H9 (cell line): ENCODE results near the gene ST6GALNAC2. TPM values are rescaled to one million over a fixed set of nuclear protein-coding genes. Genes with fewer than 3 reads are reported as not detected.
"Not testable (repeated sequence)": the region's sequence is repeated elsewhere in the genome, so short reads cannot be mapped to it uniquely, and the experiment has no call there.

Experiments used
- DNase-seq: peaks from one replicate; pipeline ENCODE4 v3.0.0-alpha.2; 2017
- H2AFZ ChIP-seq: one replicate; pipeline ENCODE4 v1.6.1; 2013; ENCODE audit warnings: mild to moderate bottlenecking, low read length, control low read depth, moderate library complexity
- H2AK5ac ChIP-seq: 2 replicates; pipeline ENCODE4 v1.6.1; 2013; ENCODE audit warnings: low read length, control low read depth, mixed read lengths; ENCODE audit not compliant: insufficient read length
- H2BK120ac ChIP-seq: one replicate; pipeline ENCODE4 v1.6.1; 2013; ENCODE audit warnings: low read depth, mild to moderate bottlenecking, low read length, control low read depth, inconsistent platforms; ENCODE audit not compliant: poor library complexity, severe bottlenecking
- H2BK12ac ChIP-seq: 2 replicates; pipeline ENCODE4 v1.6.1; 2013; ENCODE audit warnings: low read length, control low read depth, mixed read lengths, low read depth; ENCODE audit not compliant: insufficient read length
- H2BK15ac ChIP-seq: 2 replicates; pipeline ENCODE4 v1.6.1; 2013; ENCODE audit warnings: low read depth, low read length, control low read depth
- H2BK20ac ChIP-seq: one replicate; pipeline ENCODE4 v1.6.1; 2013; ENCODE audit warnings: low read depth, mild to moderate bottlenecking, low read length, control low read depth, inconsistent platforms; ENCODE audit not compliant: poor library complexity, severe bottlenecking
- H2BK5ac ChIP-seq: 2 replicates; pipeline ENCODE4 v1.6.1; 2013; ENCODE audit warnings: low read length, control low read depth, mixed read lengths; ENCODE audit not compliant: insufficient read length
- H3K14ac ChIP-seq: 2 replicates; pipeline ENCODE4 v1.6.1; 2013; ENCODE audit warnings: low read length, control low read depth; ENCODE audit not compliant: insufficient read depth
- H3K18ac ChIP-seq: 2 replicates; pipeline ENCODE4 v1.6.1; 2013; ENCODE audit warnings: low read depth, mild to moderate bottlenecking, mixed read lengths, low read length, control low read depth; ENCODE audit not compliant: insufficient read length
- H3K23ac ChIP-seq: 2 replicates; pipeline ENCODE4 v1.6.1; 2013; ENCODE audit warnings: low read length, control low read depth, mixed read lengths, low read depth; ENCODE audit not compliant: insufficient read length
- H3K23me2 ChIP-seq: 2 replicates; pipeline ENCODE4 v1.6.1; 2013; ENCODE audit warnings: low read depth, mild to moderate bottlenecking, mixed read lengths, low read length, control low read depth; ENCODE audit not compliant: insufficient read length, poor library complexity, severe bottlenecking
- H3K27ac ChIP-seq: 2 replicates; pipeline ENCODE4 v1.5.1; 2013; ENCODE audit warnings: low read length, control low read depth, mixed read lengths, low read depth; ENCODE audit not compliant: insufficient read length
- H3K27me3 ChIP-seq: 2 replicates; pipeline ENCODE4 v1.6.1; 2013; ENCODE audit warnings: low read length, control low read depth, inconsistent platforms; ENCODE audit not compliant: insufficient read depth
- H3K4ac ChIP-seq: 2 replicates; pipeline ENCODE4 v1.6.1; 2013; ENCODE audit warnings: low read depth, mild to moderate bottlenecking, control low read depth, inconsistent platforms, low read length, moderate library complexity
- H3K4me1 ChIP-seq: 2 replicates; pipeline ENCODE4 v1.6.1; 2013; ENCODE audit warnings: low read length, control low read depth, inconsistent platforms; ENCODE audit not compliant: insufficient read depth
- H3K4me2 ChIP-seq: 2 replicates; pipeline ENCODE4 v1.6.1; 2013; ENCODE audit warnings: low read length, control low read depth, mixed read lengths; ENCODE audit not compliant: insufficient read length, insufficient read depth
- H3K56ac ChIP-seq: 2 replicates; pipeline ENCODE4 v1.6.1; 2013; ENCODE audit warnings: low read depth, mild to moderate bottlenecking, mixed read lengths, low read length, control low read depth; ENCODE audit not compliant: insufficient read length
- H3K79me1 ChIP-seq: 2 replicates; pipeline ENCODE4 v1.6.1; 2013; ENCODE audit warnings: low read depth, mild to moderate bottlenecking, moderate library complexity, low read length, control low read depth, inconsistent platforms; ENCODE audit not compliant: insufficient read depth, poor library complexity, severe bottlenecking
- H3K79me2 ChIP-seq: 2 replicates; pipeline ENCODE4 v1.6.1; 2013; ENCODE audit warnings: low read length, control low read depth, inconsistent platforms; ENCODE audit not compliant: insufficient read depth
- H3K9ac ChIP-seq: 2 replicates; pipeline ENCODE4 v1.6.1; 2013; ENCODE audit warnings: low read length, control low read depth, mixed read lengths; ENCODE audit not compliant: insufficient read length; ENCODE audit errors: extremely low read depth
- H3K9me3 ChIP-seq: one replicate; pipeline ENCODE4 v1.6.1; 2013; ENCODE audit warnings: low read depth, low read length, inconsistent platforms; ENCODE audit not compliant: control insufficient read depth
- H3T11ph ChIP-seq: one replicate; pipeline ENCODE4 v1.6.1; 2013; ENCODE audit warnings: mild to moderate bottlenecking, low read length, control low read depth, inconsistent platforms
- H4K20me1 ChIP-seq: one replicate; pipeline ENCODE4 v1.6.1; 2013; ENCODE audit not compliant: control insufficient read depth, insufficient read length, insufficient read depth
- H4K5ac ChIP-seq: 2 replicates; pipeline ENCODE4 v1.6.1; 2013; ENCODE audit warnings: low read depth, mild to moderate bottlenecking, mixed read lengths, low read length, control low read depth; ENCODE audit not compliant: insufficient read length
- H4K8ac ChIP-seq: replicated peaks from 2 replicates; pipeline ENCODE4 v1.6.1; 2013; ENCODE audit warnings: low read length, control low read depth, mixed read lengths, low read depth; ENCODE audit not compliant: insufficient read length
- H4K91ac ChIP-seq: 2 replicates; pipeline ENCODE4 v1.6.1; 2013; ENCODE audit warnings: low read depth, mild to moderate bottlenecking, moderate library complexity, mixed read lengths, low read length, control low read depth; ENCODE audit not compliant: insufficient read length
- H3K27ac Mint-ChIP-seq, 3 experiments: 2 replicates in 2 of 3; 3 replicates in 1 of 3; pipeline ENCODE4 v1.8.0; 2020 to 2021; ENCODE audit warnings: mixed read lengths in 3 of 3, mild to moderate bottlenecking in 1 of 3, moderate library complexity in 1 of 3
- H3K27me3 Mint-ChIP-seq: 2 replicates; pipeline ENCODE4 v1.8.0; 2021; ENCODE audit warnings: low read depth, mild to moderate bottlenecking, moderate library complexity, mixed read lengths
- H3K36me3 Mint-ChIP-seq, 3 experiments: 2 replicates in 2 of 3; 3 replicates in 1 of 3; pipeline ENCODE4 v1.8.0; 2020 to 2021; ENCODE audit warnings: low read depth in 3 of 3, mixed read lengths in 3 of 3; ENCODE audit not compliant: insufficient read depth in 1 of 3
- H3K4me1 Mint-ChIP-seq, 2 experiments: 2 replicates each; pipeline ENCODE4 v1.8.0; 2020; ENCODE audit warnings: mixed read lengths in 2 of 2
- H3K4me3 Mint-ChIP-seq, 2 experiments: 2 replicates in 1 of 2; 3 replicates in 1 of 2; pipeline ENCODE4 v1.8.0; 2020 to 2021; ENCODE audit warnings: mild to moderate bottlenecking in 2 of 2, mixed read lengths in 2 of 2, moderate library complexity in 1 of 2
- H3K9me3 Mint-ChIP-seq, 2 experiments: 2 replicates in 1 of 2; 3 replicates in 1 of 2; pipeline ENCODE4 v1.8.0; 2020; ENCODE audit warnings: mild to moderate bottlenecking in 2 of 2, mixed read lengths in 2 of 2, moderate library complexity in 1 of 2
- WGBS: extraction: QIAGEN DNeasy Blood & Tissue Kit; methylation state at CpG from one replicate; pipeline ENCODE4 v1.1.7; 2013; ENCODE audit warnings: missing lambda C conversion rate, low lambda C conversion rate, mixed read lengths; ENCODE audit not compliant: insufficient read length; ENCODE audit errors: extremely low coverage; 5-methylcytosine and 5-hydroxymethylcytosine counted together
- total RNA-seq: library from RNA; stranded (reverse); gene quantifications from 2 replicates; pipeline ENCODE4 v1.2.1, GENCODE V29; 2021
- TF ChIP-seq, protein P1 (sequence below): fragments of 200-600 bp; sonication (generic); conservative IDR thresholded peaks from 3 replicates; pipeline ENCODE4 v1.8.0; 2021; ENCODE audit warnings: antibody characterized with exemption, mild to moderate bottlenecking

Gene ST6GALNAC2
- total RNA-seq, 1 experiment from 2014 or later = 0.46 TPM

DNA sequence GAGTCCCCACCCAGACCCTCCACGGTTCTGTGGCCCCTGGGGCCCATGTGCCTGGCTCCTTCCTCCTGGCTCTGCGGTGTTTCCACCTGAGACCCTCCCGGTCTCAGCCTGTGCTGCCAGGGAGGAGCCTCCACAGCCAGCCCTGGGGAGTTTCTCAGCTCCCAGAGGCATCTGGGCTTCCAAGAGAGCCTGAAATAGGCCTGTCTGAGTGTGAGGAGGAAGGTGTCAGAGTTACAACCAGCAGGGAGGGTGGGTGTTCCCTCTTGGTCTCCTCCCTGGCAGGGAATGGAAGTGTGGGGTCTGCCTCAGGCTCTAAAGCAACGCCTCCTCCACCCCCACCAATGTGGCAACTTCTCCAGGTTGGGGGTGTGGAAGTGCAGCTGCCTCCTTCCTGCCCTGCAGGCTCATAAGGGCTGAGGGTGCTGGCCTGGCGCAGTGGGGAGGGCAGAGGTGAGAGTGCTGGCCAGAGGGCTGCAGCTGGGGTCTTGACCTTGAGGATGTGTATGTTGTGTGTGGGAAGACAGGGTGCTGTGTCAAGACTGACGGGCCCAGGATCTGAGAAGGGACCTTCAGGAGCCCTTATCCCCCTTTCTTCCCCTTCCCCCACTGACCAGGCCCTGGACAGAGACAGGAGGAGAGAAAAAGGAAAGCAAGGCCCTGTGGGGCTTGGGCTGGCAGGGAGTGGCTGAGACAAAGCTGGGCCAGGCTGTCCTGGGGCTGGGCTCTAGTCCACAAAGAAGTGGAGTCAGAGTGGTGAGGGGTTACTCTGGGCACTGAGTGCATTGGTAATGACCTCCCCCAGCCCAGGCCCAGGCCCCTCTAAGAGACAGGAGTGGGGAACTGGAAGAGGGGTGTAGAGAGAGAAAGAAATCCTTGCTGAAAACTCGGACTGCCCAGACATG, 50.6 kb downstream of the ST6GALNAC2 start:
- H2AK5ac ChIP-seq = no peak overlapping the region
- no CpG with 5 or more reads among the region's 7 CpGs for WGBS
- Mint-ChIP-seq H3K27me3 (peaks cover 65% of the 10 kb centered on the region), H3K4me3 (no peak overlapping the region), H3K4me1 (peaks cover 12 to 30% of the 10 kb centered on the region in 2 experiments), H3K9me3 (no peaks in the 10 kb centered on the region), H3K36me3 (no peaks in the 10 kb centered on the region), H3K27ac (no peak overlapping the region; a peak in 2 of 7 replicates)
- H2BK120ac ChIP-seq = no peak overlapping the region
- no peak overlapping the region for H2BK12ac ChIP-seq
- H3K79me1 ChIP-seq = no peaks in the 10 kb centered on the region
- no peak for DNase-seq
- no peaks in the 10 kb centered on the region for H3K4me1 ChIP-seq
- TF ChIP-seq, protein P1, sequence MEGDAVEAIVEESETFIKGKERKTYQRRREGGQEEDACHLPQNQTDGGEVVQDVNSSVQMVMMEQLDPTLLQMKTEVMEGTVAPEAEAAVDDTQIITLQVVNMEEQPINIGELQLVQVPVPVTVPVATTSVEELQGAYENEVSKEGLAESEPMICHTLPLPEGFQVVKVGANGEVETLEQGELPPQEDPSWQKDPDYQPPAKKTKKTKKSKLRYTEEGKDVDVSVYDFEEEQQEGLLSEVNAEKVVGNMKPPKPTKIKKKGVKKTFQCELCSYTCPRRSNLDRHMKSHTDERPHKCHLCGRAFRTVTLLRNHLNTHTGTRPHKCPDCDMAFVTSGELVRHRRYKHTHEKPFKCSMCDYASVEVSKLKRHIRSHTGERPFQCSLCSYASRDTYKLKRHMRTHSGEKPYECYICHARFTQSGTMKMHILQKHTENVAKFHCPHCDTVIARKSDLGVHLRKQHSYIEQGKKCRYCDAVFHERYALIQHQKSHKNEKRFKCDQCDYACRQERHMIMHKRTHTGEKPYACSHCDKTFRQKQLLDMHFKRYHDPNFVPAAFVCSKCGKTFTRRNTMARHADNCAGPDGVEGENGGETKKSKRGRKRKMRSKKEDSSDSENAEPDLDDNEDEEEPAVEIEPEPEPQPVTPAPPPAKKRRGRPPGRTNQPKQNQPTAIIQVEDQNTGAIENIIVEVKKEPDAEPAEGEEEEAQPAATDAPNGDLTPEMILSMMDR = no peak
- no peak overlapping the region for H4K91ac ChIP-seq
- H2BK15ac ChIP-seq = no peak overlapping the region
- H4K8ac ChIP-seq = no peak overlapping the region
- H2BK20ac ChIP-seq = no peak overlapping the region
- no peaks in the 10 kb centered on the region for H3K79me2 ChIP-seq
- H3K23me2 ChIP-seq = peaks cover 7% of the 10 kb centered on the region
- no peak overlapping the region for H3K4ac ChIP-seq
- H2BK5ac ChIP-seq = no peak overlapping the region
- no peak overlapping the region for H3K56ac ChIP-seq
- H3K9ac ChIP-seq = no peak overlapping the region
- H4K5ac ChIP-seq = no peak overlapping the region
- no peaks in the 10 kb centered on the region for H3K9me3 ChIP-seq
- H3K27ac ChIP-seq = no peak overlapping the region
- H3K18ac ChIP-seq = no peak overlapping the region
- peaks cover 4% of the 10 kb centered on the region for H4K20me1 ChIP-seq
- no peak overlapping the region for H2AFZ ChIP-seq
- peaks cover 20% of the 10 kb centered on the region; the same call in 1 of the 2 replicates for H3K27me3 ChIP-seq
- no peak overlapping the region; the same call in 1 of the 2 replicates for H3K14ac ChIP-seq
- no peak overlapping the region for H3T11ph ChIP-seq
- H3K23ac ChIP-seq = no peak overlapping the region
- no peak overlapping the region for H3K4me2 ChIP-seq

DNA sequence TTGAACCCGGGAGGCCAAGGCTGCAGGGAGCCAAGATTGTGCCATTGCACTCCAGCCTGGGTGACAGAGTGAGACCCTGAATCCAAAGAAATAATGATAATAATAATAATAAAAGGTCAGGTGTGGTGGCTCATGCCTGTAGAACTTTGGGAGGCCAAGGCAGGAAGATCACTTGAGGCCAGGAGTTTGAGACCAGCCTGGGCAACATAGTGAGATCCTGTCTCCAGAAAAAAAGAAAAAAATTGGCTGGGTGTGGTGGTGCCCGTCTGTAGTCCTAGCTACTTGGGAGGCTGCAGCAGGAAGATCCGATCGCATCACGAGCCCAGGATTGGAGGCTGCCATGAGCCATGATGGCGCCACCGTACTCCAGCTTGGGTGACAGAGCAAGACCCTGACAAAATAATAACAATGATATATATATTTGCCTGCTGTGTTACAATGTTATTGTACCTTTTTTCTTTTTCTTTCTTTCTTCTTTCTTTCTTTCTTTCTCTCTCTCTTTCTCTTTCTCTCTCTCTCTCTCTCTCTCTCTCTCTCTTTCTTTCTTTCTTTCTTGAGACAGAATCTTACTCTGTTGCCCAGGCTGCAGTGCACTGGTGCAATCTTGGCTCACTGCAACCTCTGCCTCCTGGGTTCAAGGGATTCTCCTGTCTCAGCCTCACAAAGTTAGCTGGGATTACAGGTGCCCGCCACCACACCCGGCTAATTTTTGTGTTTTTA, 51.9 kb downstream of the ST6GALNAC2 start:
- H3K79me1 ChIP-seq, H3K4me2 ChIP-seq, H3K23ac ChIP-seq, H3K9me3 Mint-ChIP-seq, H3K14ac ChIP-seq, DNase-seq, H2BK120ac ChIP-seq, H3K4me3 Mint-ChIP-seq, H3K4me1 ChIP-seq, H3K23me2 ChIP-seq, H3K79me2 ChIP-seq, H3K4ac ChIP-seq, H3K9me3 ChIP-seq, H2BK12ac ChIP-seq, H3T11ph ChIP-seq, H3K27ac ChIP-seq, H2BK20ac ChIP-seq, H2BK15ac ChIP-seq, H3K9ac ChIP-seq, H3K18ac ChIP-seq, H3K36me3 Mint-ChIP-seq, H2AFZ ChIP-seq, H2AK5ac ChIP-seq, H4K20me1 ChIP-seq, H4K8ac ChIP-seq, H4K5ac ChIP-seq, H2BK5ac ChIP-seq, H3K56ac ChIP-seq, H3K27ac Mint-ChIP-seq, H4K91ac ChIP-seq: not testable (repeated sequence)
- H3K27me3 ChIP-seq = peaks cover 11% of the 10 kb centered on the region; the same call in 1 of the 2 replicates
- peaks cover 13 to 33% of the 10 kb centered on the region in 2 experiments; a peak in 3 of 4 replicates for H3K4me1 Mint-ChIP-seq
- peaks cover 53% of the 10 kb centered on the region for H3K27me3 Mint-ChIP-seq
- no CpG with 5 or more reads among the region's 9 CpGs for WGBS
